GM18520 (cell line): Measurements from ENCODE around the gene BEST3.

ENCODE experiments used
- ATAC-seq: cut with Tn5 transposase; IDR thresholded peaks from one replicate; pipeline ENCODE4 v1.9.1; 2021; ENCODE audit not compliant: unreplicated experiment

BEST3 gene

GRCh38 chr12:69655616-69656340 is 43.3 kb downstream of the BEST3 start:
- no peak for ATAC-seq

DNA sequence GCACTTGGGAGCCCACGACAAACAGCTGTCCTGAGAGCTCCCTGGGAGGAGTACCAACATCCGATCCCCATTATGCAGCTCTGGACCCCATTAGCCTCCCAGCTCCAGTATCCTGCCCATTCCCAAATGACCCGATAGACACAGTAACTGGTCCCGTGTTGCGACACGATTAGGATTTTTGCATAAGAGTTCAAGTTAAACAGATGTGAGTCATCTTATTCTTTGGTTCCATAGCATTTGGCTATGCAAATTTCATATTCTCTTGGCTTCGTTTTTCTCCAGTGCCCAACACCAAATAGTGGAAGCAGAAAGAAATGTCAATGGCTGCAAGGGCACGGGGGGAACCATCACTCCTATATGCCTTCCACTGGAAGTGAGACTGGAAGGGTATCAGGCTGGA is 45.4 kb downstream of the BEST3 start:
- ATAC-seq: no peak

- no peak for ATAC-seq
Observed at GRCh38 chr12:69651922-69652321, 47.2 kb downstream of the BEST3 start.

DNA sequence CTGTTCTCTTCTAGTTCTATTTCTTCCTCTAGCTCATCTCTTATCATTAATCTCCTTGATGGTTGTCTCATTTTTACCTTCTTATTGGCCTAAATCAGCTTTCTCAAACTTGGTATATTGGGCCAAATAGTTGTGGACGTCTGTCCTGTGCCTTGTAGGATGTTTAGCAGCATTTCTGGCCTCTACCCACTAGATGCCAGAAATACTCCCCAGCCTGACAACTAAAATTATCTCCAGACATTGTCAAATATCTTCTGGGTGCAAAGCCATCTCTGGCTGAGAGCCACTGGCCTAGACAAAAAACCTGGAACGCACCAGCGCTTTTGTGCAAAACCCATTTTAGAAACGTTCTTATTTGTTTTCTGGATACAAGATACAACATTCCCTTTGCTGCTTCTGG is 49.6 kb downstream of the BEST3 start:
- no peak for ATAC-seq

DNA sequence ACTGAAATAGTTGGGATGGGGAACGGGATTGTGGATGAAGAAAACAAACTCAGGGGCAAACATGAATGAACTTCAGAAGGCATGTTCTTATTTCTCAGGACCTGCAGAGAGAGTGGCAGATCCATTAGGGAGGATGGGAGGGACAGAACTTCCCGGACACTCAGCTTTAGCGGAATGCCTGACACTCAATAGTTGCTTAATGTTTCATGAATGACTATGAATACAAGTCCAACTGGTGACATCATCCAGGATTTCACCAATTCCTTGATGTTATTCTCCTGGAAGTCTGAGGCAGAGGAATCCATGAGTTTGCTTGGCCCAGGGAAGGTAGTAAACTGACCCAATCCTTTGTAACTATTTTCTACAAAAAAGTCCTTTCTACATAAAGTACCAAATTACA is 50.6 kb downstream of the BEST3 start:
- no peak for ATAC-seq

DNA sequence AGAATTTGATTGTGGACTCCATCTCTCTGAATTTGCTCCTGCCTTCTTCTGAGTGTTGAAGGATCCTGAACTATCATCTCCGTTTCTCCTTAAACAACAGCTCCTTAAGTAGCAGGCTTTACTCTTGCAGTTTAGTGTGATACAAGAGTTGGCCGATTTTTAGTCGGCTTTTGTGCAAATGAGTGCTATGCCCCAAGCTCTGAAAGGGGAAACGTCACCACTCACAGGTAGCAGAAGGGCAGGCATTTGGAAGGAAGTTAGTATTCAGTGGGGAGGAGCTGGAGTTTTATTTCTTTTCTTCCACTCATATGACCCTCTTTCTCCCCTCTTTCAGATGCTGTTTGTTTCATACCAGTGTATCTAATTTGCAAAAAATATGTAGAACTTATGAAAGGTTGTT is 51.9 kb downstream of the BEST3 start:
- ATAC-seq: no peak

DNA sequence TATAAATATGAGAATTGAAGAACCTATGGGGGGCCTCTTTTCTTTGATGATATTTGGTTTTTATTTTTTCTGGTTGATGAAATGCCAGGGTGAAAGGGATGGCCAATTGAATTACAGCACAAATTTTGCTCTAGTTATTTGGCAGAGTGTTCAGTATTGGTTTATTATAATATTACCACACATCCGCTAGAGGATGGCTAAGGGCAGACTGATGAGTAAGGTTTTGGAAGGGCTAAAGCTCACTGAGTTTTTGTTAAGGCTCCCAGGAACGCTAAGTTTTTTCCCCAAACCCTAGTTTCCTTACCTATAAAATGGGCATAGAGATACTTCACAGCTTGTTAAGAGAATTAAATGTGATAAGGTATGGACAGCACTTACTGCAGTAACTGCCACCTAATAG is 54.1 kb downstream of the BEST3 start:
- ATAC-seq: no peak

GRCh38 chr12:69644511-69644910 is 54.6 kb downstream of the BEST3 start:
- ATAC-seq: no peak

GRCh38 chr12:69642531-69642930 is 56.6 kb downstream of the BEST3 start:
- no peak for ATAC-seq

DNA sequence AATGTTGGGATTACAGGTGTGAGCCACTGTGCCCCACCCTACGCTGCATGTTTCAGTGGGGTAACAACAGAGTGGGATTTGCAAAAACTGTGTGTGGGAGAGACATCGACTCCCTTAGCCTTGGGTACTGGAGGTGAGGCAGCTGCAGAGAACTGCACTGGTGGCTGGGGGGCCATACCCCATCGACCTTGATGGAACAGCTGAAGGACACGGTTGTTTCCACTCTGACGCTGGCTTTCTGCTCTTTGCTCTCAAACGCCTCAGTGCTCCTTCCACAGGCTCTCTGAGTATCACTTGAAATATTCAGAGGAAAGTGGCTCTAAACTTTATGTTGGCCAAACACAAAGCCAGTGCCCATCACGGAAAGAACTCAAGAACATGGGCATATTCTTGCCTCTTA is 57.6 kb downstream of the BEST3 start:
- no peak for ATAC-seq

DNA sequence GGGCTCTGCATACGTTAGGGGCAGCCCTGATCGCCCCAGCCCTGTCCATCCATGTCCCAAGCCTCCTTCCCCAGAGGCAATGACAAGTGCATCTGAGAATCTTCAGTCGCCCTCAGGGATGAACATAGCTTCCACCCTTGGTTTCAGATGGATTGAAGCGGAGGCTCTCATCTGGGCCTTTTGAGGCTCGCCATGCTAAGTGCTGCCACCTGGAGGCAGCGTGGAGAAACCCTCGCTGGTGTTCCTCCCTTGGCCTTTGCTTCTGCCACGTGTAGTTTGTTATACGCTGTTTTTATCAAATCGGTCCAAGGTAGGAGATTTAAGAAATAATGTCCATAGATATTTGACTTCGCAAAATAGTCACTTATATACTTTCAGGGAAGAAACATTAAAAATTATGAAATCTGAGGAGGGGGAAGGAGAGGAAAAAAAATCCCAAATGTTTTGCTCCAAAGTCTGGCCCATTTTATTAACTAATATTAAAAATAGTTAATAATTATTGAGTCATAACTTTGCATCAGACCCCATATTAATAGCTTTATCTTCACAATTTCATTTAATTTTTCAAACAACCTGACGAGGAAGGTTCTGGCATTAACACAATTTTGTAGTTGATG is 59.6 kb downstream of the BEST3 start:
- peak; percentile 65 for ATAC-seq

- ATAC-seq: no peak
Observed at GRCh38 chr12:69633061-69633460, 66.0 kb downstream of the BEST3 start.

GRCh38 chr12:69630191-69630590 is 68.9 kb downstream of the BEST3 start:
- ATAC-seq: no peak

DNA sequence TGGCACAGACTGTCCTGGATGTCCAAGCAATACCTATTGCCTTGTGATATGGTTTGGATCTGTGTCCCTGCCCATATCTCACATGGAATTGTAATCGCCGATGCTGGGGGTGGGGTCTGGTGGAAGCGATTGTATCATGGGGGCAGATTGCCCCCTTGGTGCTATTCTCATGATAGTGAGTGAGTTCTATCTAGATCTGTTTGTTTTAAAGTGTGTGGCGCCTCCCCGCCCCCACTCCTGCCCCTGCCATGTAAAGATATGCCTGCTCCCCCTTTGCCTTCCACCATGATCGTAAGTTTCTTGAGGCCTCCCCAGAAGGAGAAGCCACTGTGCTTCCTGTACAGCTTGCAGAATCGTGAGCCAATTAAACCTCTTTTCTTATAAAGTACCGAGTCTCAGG is 71.6 kb downstream of the BEST3 start:
- ATAC-seq: no peak

DNA sequence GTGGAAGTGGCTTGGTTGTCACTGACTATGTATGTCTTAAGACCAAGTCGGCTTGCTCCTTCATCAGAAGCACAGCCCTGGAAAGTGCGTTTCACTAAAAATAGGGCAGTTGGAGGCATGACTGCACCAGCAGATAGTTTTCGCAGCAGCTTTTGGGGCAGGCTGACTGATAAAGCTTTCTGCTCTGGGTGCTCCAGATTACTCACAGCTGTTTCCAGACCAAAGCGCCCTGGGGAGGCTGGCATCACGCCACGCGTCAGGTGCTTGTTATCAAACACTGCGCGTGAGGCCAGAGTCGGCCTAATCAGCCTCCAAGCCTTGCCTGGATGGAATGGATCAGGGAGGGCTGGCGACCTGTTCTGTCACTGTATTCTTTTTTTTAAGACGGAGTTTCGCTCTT is 75.1 kb downstream of the BEST3 start:
- ATAC-seq: no peak

- ATAC-seq: no peak
Observed at GRCh38 chr12:69621551-69621950, 77.6 kb downstream of the BEST3 start.

DNA sequence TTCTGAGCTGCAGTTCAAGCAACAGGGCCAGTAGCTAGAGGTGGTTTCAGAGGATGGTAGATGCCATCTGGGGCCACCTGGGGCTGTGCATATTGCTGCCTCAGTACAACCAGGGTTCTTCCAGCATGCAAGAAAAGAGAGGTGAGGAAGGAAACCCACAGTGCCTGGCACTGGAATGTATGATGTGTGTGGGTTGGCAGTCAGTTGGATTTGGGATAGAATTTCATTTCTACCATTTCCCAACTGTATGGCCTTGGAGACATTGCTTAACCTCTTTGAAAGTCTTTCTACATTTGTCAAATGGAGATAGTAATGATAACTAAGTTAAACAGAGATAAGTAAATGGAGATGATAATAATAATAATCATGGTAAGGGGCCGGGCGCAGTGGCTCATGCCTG is 78.2 kb downstream of the BEST3 start:
- no peak for ATAC-seq

- no peak for ATAC-seq
Observed at GRCh38 chr12:69620077-69620476, 79.0 kb downstream of the BEST3 start.

DNA sequence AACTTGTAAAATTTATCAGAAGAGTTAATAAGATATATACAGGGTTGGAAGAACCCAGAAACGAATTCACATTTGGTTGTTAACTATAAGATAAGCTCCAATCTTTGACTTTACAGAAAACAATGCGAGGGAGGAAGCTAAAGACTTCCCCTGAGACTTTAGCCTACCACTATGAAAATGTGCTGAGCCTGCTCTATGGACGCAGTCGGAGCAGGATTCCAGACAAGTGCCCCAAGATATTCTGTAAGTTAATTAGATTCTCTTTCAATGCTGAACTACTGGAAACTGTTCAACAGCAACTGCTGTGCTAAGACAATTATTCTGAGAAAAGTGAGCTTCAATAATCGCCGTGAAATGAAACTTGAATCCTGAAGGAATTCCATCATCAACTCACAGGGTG is 80.1 kb downstream of the BEST3 start:
- ATAC-seq: no peak

- no peak for ATAC-seq
Observed at GRCh38 chr12:69616025-69616424, 83.1 kb downstream of the BEST3 start.

DNA sequence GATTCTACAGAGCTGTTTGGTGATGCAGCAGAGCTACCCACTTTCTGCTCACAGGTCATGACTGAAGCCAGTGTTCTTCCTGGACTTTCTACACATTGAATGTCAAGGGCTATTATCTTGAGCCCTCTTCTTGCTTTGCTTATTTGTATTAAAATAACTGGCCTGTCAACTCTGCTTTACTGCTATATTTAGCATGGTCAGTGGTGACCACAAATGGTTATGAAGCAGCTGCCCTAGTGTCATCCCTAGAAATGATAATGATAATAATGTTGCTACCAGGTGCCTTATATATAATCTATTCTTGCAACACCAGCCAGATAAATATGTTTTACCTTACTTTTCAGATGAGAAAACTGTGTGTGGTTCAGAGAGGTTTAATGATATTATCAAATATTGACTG is 85.8 kb downstream of the BEST3 start:
- no peak for ATAC-seq

DNA sequence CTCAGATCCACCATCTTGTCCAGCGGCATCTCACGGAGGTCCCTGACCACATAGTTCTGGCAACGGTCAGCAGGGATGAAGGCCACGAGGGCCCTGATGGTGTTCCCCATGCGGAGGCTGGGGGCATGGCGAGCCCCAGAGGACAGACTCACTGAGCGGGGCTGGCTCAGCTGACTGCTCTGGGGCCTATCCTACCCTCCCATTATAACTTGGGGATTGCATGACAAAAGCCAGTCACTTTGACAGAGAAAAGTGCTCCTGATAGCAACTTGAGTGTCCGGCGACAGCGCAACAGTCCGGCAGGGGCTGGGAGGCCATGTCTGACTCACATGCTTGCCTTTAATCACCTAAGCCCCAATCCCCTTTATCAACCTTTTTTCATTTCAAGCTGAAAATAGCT is 88.4 kb downstream of the BEST3 start, which contains the start of gene LRRC10:
Gene LRRC10 (minus strand): TSS at position 179 of the 400 bp plus-strand sequence. CDS start 69 bp downstream, at position 110.
- no peak for ATAC-seq

DNA sequence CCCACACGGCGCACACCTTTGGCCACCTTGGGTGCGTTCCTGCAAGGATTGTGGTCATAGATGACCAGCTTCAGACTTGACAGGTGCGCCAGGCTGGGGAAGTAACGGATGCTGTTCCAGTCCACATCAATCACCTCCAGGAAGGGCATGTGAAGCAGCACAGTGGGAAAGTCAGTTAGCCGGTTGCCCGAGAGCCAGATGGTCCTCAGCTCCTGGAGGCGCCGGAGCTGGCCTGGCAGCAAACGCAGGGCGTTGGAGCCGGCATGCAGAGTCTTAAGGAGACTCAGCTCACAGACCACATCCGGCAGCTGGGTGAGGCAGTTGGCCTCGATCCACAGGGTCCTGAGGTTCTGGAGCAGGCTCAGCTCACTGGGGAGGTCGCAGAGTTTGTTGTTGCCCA is 89.0 kb downstream of the BEST3 start:
- no peak for ATAC-seq
